ENCODE results near the gene GLIPR1L2.
"Not testable (repeated sequence)": the region's sequence is repeated elsewhere in the genome, so short reads cannot be mapped to it uniquely, and the experiment has no call there.

GLIPR1L2 gene

GRCh38 chr12:75390899-75391538 is at the start of gene GLIPR1L2:
Gene GLIPR1L2 (plus strand): TSS chr12:75391089. CDS start chr12:75391117, 28 bp downstream.
- DNase-seq: peak; percentile 95

DNA sequence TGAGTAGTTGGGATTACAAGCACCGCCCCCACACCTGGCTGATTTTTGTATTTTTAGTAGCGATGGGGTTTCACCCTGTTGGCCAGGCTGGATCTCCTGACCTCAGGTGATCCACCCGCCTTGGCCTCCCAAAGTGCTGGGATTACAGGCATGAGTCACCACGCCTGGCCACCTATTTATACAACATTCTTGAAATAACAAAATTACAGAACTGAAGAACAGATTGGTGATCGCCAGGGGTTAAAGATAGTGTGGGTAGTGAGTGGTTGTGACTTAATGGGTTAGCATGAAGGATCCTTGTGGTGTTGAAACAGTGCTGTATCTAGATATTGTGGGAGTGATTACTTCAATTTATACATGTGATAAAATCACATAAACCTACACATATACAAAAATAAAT is 49.0 kb upstream of the GLIPR1L2 start:
- no peak for DNase-seq

- no peak for DNase-seq
Measured at GRCh38 chr12:75345531-75345930, 45.4 kb upstream of the GLIPR1L2 start.

DNA sequence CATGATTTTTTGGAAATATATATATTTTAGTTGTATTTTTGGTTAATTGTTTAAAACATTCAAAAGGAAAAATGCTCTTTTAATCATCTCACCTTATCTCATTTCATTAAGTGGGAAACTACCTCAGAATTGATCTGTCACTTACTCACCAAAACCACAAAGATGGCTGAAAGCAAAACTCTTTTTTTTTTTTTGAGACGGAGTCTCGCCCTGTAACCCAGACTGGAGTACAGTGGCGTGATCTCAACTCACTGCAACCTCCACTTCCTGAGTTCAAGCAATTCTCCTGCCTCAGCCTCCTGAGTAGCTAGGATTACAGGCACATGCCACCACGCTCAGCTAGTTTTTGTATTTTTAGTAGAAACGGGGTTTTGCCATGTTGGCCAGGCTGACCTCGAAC is 44.7 kb upstream of the GLIPR1L2 start:
- not testable (repeated sequence) for DNase-seq

GRCh38 chr12:75349946-75350345 is 40.9 kb upstream of the GLIPR1L2 start:
- no peak for DNase-seq

DNA sequence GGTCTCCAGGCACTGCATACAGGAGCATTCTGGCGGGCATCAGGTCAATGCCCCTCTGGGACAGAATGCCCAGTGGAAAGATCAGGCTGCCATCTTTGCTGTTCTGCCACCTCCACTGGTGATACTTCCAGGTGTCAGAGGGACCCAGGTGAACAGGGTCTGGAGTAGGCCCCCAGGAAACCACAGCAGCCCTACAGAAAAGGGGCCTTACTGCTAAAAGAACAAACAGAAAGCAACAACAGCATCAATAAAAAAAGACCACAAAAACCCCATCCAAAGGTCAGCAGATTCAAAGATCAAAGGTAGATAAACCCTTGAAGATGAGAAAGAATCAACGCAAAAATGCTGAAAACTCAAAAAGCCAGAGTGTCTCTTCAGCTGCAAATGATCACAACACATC is 40.5 kb upstream of the GLIPR1L2 start:
- no peak for DNase-seq

DNA sequence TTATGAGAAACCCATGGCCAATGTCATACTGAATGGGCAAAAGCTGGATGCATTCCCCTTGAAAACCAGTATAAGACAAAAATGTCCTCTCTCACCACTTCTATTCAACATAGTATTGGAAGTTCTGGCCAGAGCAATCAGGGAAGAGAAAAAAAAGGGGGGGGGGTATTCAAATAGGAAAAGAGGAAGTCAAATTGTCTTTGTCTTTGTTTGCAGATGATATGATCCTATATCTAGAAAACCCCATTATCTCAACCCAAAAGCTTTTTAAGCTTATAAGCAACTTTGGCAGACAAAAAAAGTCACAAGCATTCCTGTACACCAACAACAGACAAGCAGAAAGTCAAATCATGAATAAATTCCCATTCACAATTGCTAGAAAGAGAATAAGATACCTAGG is 36.9 kb upstream of the GLIPR1L2 start:
- no peak for DNase-seq

- no peak for DNase-seq
Measured at GRCh38 chr12:75360920-75361319, 30.0 kb upstream of the GLIPR1L2 start.

- DNase-seq: no peak
Measured at GRCh38 chr12:75361408-75361807, 29.5 kb upstream of the GLIPR1L2 start.

DNA sequence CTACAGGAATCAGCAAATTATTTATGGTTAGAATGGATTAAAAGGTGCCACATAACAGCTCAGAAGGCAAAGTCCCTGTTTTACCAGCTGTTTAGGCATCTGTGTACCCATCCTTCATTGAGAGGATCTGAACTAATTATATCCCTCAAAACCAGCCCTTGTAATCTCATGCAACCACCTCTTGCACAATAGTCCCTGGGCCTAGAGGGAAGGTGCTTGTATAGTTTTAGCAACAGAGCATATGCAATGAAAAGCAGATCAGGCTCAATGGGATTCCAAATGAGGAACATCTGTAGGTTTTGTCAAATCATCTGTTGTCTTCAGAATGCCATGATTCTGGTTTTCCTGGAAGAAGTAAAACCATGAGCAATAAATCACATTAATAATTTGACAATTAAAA is 26.0 kb upstream of the GLIPR1L2 start:
- no peak for DNase-seq

- no peak for DNase-seq
Measured at GRCh38 chr12:75366629-75367028, 24.3 kb upstream of the GLIPR1L2 start.

DNA sequence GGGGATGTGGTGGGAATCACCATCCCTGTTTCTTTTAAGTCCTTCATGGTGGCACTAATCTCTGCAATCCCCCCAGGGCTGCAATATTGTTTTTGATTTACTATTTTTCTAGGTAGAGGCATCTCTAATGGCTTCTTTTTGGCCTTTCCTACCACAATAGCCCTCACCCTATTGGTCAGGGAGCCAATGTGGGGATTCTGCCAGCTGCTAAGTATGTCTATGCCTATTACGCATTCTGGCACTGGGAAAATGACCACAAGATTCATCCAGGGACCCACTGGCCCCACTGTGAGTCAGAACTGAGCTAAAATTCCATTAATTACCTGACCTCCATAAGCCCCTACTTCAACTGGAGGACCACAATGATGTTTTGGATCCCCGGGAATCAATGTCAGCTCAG is 15.9 kb upstream of the GLIPR1L2 start:
- DNase-seq: no peak

GRCh38 chr12:75378354-75378753 is 12.5 kb upstream of the GLIPR1L2 start:
- no peak for DNase-seq

DNA sequence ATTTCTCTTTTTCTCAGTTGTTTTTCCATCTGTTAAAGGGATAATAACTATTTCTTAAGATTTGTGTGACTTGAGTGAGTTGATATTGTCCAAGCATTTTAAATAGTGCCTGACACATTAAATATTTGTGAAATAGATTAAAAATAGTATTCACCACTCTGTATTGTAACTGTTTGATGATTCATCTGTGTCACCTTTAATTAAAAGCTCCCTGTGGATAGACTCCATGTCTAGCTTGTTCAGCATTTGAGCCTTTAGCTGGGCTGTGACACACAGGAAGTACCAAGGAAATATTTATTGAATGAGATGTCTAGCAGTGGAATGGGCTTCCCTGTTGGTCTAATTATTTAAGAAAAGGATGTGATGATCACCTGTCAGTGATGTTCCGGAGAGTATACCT is 1.8 kb upstream of the GLIPR1L2 start:
- peak; percentile 15 for DNase-seq

DNA sequence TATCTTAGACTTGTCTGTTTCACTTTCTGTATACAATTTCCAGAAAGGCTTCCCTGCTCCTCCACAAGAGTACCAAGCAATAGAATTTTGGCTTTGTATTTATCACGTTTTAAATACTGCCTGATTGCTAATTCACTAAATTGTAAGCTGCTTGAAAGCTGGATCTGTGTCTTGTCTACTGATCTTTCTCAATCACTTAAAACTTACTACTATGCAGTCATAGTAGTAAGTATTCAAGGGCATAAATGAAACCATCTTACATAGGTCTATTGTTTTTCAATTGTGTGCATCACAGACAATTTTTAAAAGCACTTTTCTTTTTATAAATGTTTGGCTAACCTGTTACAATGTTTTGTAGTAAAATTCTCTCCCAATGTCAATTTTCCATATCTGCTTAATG is 1.2 kb upstream of the GLIPR1L2 start:
- DNase-seq: no peak

- DNase-seq: no peak
Measured at GRCh38 chr12:75390156-75390898, 562 bp upstream of the GLIPR1L2 start.

- DNase-seq: no peak
Measured at GRCh38 chr12:75404231-75404630, 13.3 kb downstream of the GLIPR1L2 start.

DNA sequence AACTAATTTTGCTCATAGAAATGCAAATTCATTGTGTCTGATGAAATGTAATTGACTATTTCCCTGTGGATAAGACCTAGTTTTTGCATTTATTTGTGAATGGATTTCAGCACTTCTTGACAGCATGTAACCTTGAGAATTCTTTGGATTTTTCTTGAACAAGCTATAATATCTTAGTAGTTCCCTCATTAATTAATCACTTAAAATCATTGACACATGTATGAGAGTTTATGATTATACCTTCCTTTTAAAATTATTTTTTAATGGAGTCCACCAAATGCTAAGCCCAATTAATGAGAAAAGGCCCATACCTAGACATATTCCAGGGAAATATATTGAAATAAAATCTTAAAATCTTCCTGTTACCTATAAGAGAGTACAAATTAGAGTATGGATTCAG is 16.8 kb downstream of the GLIPR1L2 start:
- DNase-seq: no peak

GRCh38 chr12:75409830-75410229 is 18.9 kb downstream of the GLIPR1L2 start:
- no peak for DNase-seq

- no peak for DNase-seq
Measured at GRCh38 chr12:75414671-75415070, 23.8 kb downstream of the GLIPR1L2 start.

GRCh38 chr12:75419841-75420240 is 29.0 kb downstream of the GLIPR1L2 start:
- no peak for DNase-seq

DNA sequence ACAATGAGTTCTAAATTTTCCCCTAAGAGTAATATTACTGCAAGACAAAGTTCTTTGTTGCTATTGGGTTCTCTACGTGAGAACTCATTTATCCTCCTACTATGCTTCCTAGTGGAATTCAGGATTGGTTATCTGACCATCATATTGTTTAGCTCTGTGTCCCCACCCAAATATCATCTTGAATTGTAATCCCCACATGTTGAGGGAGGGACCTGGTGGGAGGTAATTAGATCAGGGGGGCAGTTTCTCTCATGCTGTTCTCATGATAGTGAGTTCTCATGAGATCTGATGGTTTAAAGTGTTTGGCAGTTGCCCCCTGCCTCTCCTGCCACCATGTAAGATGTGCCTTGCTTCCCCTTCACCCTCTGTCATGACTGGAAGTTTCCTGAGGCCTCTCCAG is 36.6 kb downstream of the GLIPR1L2 start:
- no peak for DNase-seq

DNA sequence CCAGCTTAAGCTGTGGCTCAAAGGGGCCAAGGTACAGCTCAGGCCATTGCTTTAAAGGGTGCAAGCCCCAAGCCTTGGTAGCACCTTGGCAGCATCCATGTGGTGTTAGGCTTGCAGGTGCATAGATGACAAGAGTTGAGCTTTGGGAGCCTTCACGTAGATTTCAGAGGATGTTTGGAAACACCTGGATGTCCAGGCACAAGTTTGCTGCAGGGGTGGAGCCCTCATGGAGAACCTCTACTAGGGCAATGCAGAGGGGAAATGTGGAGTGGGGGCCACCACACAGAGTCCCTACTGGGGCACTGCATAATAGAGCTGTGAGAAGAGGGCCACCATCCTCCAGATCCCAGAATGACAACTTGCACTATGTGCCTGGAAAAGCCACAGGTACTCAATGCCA is 37.9 kb downstream of the GLIPR1L2 start:
- DNase-seq: no peak

DNA sequence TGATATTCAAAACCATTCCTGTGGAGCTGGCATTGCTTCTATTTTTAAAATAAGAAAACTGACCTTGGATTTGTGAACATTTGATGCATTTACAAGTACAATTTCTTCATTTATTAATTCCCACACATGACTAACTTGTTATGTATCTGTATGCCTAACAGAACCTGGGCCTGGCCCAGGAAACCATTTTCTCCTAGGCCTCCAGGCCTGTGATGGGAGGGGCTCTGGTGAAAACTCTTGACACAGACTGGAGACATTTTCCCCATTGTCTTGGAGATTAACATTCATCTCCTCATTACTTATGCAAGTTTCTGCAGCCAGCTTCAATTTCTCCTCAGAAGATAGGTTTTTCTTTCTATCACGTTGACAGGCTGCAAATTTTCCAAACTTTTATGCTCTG is 42.0 kb downstream of the GLIPR1L2 start:
- DNase-seq: no peak

GRCh38 chr12:75437564-75437963 is 46.7 kb downstream of the GLIPR1L2 start:
- peak; percentile 67 for DNase-seq

Data from CD4-positive, alpha-beta T cell treated with Interleukin-10 for 1 hour (primary cell).